ACHN (cell line): Measurements from ENCODE around the gene CDON.

Experiments used
- DNase-seq: peaks from one replicate; pipeline ENCODE4 v3.0.0-alpha.2; 2015
- in situ Hi-C: cut with HindIII; loops from 2 replicates; pipeline ENCODE4 v1.10.0; 2017; ENCODE audit warnings: low sequenced_read_pairs, low pct_ligation_motif_present, low pct_unique_long_range_greater_than_20kb

Gene CDON

GRCh38 chr11:126084608-126084912 lies 21.9 kb upstream of the CDON start:
- no peak for DNase-seq
- in situ Hi-C loops, result no loop called here

- in situ Hi-C loops, result no loop called here
- no peak for DNase-seq
Observed at GRCh38 chr11:126083829-126084607, 21.4 kb upstream of the CDON start.

- no peak for DNase-seq
- in situ Hi-C loops, result no loop called here
Observed at GRCh38 chr11:126082251-126083109, 19.8 kb upstream of the CDON start.

GRCh38 chr11:126081915-126082250 lies 19.2 kb upstream of the CDON start:
- DNase-seq, result no peak

GRCh38 chr11:126080161-126080941 lies 17.7 kb upstream of the CDON start:
- no peak for DNase-seq
- in situ Hi-C loops, result no loop called here

More at GRCh38 chr11:126081915-126082250, 19.2 kb upstream of the CDON start:
- in situ Hi-C loops, result no loop called here

- DNase-seq, result no peak
- in situ Hi-C loops, result no loop called here
Observed at GRCh38 chr11:126079621-126080124, 17.0 kb upstream of the CDON start.

GRCh38 chr11:126076641-126077040 lies 14.0 kb upstream of the CDON start:
- in situ Hi-C loops, result no loop called here
- no peak for DNase-seq

GRCh38 chr11:126072801-126073594 lies 10.3 kb upstream of the CDON start:
- DNase-seq, result no peak
- in situ Hi-C loops, result no loop called here

- in situ Hi-C loops, result no loop called here
- DNase-seq, result no peak
Observed at GRCh38 chr11:126072141-126072741, 9.6 kb upstream of the CDON start.

- DNase-seq, result no peak
- in situ Hi-C loops, result no loop called here
Observed at GRCh38 chr11:126063507-126063852, 814 bp upstream of the CDON start.

- in situ Hi-C loops, result no loop called here
- DNase-seq, result peak; percentile 50
Observed at GRCh38 chr11:126061707-126062678, 673 bp downstream of the CDON start.

GRCh38 chr11:126060757-126061171 lies 1.9 kb downstream of the CDON start:
- DNase-seq, result no peak

GRCh38 chr11:126059238-126059781 lies 3.4 kb downstream of the CDON start:
- in situ Hi-C loops, result no loop called here
- DNase-seq, result no peak

More at GRCh38 chr11:126060757-126061171, 1.9 kb downstream of the CDON start:
- in situ Hi-C loops, result no loop called here

- in situ Hi-C loops, result no loop called here
- no peak for DNase-seq
Observed at GRCh38 chr11:126058105-126058874, 4.4 kb downstream of the CDON start.

GRCh38 chr11:126054882-126055281 lies 7.8 kb downstream of the CDON start:
- in situ Hi-C loops, result no loop called here
- no peak for DNase-seq

- no peak for DNase-seq
- in situ Hi-C loops, result no loop called here
Observed at GRCh38 chr11:126054408-126054807, 8.3 kb downstream of the CDON start.
